Stimulated activated naive CD4-positive, alpha-beta T cell treated with Interleukin-2 at 50 U/mL for 16 hours (primary cell): ENCODE measurements around the gene MED13L.

Source experiments
- DNase-seq: peaks from one replicate; lab custom pipeline; 2025; lab: John Stamatoyannopoulos, UW

MED13L gene

DNA sequence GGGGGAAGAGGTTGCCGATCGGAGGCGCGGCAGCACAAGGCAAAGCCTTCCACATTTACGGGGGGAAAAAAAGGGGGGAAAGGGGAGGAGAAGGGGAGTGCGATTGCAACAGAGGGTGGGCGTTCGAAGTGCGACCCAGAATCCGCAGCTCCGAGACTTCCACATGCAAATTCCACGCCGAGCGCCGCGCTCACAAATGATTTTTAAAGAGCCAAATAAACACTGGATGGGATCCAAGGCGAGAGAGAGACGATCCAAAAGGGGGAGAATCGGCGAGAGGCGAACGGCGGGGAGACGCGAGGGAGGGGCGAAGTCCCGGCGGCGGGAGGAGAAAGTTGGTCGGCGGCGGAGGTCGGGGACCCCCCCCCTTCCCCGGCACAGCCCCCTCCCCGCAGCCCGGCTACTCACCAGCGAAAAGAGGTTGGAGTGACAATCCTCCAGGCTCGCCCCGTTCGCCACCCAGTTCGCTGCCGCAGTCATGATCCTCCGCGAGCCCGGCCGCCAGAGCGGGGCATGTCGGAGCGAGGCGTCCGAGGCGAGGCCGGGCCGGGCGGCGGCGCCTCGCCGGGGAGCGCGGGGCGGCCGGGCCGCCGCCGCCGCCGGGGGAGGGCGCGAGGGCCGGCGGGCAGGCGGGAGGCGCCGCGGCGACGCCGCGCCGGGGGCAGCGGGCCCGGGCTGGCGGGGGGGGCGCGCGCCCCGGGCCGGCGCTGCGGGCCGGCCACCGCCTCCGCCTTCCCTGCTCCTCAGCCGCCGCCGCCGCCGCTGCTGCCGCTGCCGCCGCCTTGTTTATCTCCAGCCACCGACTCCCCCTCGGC is 634 bp downstream of the MED13L start:
- peak; percentile 57 for DNase-seq

DNA sequence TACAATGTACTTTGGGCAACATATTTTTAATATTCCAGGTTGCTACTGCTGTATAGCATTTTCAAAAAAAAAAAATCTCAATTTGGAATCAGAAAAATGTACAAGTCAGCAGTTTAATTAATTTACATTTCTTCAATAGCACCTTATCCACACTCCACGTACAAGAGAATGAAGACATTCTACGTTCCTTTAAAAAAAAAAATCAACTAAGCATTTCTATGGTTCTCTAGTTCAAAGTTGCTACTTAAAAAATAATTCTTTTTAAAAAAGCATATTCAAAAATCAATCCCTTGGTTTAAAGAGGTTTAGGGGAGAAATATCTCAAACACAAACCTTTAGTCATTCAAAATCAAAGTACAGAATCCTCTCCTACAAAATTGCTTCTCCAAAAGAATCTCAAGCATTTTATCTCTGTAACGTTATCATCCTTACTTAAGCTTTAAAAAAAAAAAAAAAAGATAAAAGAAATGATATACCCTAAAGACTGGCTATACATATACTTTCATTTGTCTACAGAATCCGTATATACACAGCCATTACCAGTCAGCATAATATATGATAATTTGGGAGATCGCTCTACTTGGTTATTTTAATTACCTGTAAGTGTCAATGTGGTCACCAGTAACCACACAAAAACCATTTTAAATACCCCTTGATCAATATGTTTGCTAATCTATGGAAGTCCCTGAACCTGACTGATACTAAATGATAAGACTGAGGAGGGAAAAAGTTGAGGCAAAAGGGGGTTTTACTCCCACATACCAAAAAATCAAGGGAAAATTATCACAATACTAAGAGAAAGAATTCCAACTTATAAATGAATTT is 2.7 kb downstream of the MED13L start:
- no peak for DNase-seq

DNA sequence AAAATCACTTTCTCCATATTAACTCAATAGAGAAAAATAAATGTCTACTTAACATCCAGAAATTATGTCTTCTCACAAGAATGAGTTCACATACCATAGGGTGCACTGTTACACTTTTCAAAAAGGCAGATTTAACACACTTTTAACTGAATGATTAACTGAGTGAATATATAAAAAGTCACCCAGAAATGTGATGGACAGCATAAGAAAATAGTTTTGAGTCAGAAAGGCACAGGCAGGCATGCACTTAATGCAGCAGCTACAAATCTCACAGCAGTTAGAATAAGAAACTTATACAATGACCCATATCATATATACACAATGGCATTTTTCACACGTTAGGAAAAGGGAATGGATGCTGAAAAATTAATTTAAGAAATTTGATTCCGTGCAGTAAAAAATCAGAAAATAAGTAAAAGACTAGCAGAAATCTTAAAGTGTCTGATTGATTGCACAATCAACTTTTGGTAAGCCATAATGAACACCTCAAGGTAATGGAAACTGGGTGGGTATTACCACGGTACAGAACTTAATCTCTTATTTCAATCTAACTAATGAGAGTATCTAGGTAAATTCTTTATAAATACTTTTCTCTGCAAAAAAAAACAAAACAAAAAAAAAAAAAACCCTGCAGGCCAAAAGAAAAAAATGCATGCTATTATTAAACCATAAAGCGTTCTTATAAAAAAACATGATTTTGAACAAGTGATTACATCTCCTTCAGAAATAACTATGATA is 3.5 kb downstream of the MED13L start:
- no peak for DNase-seq

DNA sequence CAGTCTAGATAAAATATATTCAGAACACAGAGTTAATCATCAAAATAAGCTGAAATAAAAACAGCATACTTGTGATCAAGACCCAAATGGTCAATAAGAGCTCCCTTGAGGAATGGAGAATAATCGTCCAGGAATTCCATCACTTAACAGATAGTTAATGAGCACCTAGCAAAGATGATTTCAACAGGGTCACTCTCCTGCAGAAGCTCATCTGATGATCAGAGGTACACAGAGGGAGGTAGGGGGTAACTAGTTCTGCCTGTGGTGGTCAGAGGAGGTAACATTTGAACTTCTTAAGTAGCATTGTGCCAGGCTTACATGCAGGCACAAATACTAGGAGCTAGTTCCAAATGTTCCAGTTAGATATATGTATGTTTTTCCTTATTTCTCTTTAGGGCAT is 9.5 kb downstream of the MED13L start:
- DNase-seq: no peak

DNA sequence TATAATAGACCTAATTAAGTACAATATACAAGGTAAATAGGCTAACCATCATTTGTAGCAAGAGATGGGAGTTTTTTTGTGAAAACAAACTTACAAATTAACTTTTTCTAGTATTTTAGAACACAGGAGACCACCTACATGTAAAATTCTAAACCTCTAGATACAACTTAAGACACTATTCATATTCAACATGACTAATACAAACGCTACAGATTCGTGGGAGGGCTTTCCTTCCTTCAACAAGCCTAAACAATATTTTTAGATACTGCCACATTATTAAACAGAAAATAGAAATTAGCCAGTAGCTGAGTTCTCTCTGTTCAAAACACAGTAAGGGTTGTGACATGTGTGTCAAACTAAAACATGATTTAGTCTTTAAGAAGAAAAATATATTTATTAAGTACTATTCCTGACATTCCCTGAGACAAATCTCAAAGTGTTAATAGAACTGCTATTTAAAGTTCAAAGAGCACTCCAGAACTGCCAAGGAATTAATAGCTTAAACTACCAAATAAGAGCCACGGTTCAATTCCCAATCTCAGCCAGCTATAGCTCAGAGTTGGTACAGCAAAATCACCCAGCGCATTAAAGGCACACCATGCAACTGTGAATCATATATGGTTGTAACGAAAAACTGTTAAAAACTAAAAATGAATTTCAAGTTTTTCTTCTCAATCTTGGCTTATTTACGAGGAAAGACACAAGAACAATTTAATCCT is 10.7 kb downstream of the MED13L start:
- DNase-seq: no peak

DNA sequence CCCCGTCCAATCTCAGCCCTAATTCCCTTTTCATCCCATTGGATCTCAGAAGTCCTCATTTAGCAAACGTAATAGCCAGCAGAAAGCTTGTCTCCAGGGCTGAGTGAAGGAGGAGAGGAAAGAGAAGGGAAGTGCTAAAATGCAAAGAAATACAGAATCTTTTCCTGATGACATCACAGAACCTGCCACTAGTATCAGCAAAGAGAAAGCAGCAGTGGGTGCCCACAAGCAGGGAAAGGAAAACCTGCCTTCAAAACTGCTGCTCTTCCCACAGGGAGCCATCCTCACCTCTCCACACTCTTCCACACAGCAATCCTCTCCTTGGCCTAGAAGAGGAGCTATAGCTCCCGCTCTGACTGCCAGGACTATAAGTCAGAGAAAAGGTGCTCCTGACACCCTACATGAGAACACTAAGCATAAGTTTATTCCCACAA is 11.3 kb downstream of the MED13L start:
- DNase-seq: no peak

DNA sequence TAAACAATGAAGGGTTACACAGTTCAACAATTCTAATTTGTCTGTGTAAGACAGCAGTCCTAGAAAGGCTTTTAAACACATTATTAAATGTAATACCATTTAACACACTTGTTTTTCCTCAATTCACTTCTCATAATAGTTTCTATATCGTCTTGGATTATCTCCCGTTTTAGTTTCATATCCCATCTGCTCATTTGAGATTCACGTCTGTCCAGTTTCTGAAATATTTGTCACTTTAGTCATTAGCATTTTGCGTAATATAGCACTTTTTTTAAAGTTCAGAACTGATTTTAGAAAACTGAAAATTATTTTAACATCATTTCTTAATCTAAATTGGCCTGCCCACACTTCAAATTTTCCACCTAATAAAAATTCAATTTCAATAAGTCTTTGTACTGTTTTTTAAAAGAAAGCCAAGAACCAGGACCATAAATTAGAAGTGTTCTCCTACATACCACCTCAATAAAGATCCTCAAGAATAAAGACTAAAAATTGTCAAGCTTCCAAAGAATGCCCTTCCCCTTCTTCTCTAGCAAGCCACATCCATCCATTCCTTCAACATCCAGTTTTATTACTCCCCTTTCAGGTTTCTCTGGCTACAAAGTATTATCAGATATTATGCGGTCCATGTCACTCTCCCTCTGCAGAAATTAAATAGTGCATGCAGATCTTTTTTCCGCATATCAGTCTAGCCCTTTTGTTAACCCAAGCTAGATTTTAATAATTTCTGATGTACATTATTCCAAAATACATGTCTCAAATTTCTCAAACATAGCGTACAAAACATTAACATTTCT is 11.9 kb downstream of the MED13L start:
- no peak for DNase-seq

DNA sequence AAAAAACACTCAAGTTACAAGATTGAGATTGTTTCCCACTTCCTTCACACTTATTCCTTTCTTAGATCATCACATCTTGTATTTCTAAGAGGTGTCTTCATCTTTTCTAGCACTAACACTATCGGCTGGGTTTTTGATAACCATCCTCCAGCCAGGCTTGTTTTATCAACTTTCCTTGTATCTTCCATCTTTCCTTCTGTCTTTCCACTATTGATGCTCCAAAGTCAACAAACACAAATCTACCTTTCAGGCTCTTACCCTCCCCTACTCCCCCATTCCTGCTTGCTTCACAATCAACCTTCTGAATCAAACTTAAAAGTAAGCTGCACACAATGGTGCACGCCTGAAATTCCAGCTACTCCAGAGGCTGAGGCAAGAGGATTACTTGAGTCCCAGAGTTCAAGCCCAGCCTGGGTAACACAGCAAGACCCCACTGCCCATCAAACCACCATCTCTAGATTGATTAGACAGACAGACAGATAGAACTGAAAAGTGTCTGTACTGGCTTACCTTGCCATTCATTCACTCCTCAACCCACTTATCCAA is 12.9 kb downstream of the MED13L start:
- DNase-seq: no peak

DNA sequence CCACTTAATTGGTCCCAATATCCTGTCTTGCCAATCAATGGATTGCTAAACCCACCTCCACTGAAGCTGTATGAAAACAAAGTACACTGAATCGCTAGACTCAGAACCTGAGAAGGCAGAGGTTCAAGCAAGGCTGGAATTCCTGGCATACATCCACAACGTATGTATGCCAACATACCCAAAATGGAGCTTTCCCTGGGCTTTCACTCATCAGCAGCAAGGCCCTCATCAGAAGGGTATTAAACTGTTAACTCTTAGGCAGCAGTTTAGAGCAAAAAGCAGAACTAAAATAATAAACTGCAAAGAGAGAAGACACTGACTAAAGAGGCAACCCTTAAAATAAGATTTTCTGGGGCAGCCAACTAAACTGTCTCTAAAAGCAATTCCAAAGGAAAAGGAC is 13.6 kb downstream of the MED13L start:
- DNase-seq: no peak

DNA sequence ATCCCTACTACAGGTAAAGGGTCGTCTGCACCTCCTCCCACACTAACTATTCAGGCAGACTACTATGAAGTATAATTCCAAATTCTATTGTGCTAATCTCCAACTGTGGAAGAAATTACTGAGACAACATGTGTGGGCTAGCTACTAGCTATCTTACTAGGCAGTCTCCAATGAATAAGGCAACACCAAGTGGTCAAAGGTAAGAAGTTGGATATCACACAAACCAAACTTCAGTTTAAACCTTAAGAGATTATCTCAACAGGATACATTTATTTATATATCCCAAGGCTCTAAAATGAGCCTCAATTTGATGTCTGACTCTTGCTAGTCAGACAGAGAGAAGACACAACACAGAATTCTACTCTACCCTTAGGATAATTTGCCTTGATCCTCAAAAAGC is 14.1 kb downstream of the MED13L start:
- DNase-seq: no peak

DNA sequence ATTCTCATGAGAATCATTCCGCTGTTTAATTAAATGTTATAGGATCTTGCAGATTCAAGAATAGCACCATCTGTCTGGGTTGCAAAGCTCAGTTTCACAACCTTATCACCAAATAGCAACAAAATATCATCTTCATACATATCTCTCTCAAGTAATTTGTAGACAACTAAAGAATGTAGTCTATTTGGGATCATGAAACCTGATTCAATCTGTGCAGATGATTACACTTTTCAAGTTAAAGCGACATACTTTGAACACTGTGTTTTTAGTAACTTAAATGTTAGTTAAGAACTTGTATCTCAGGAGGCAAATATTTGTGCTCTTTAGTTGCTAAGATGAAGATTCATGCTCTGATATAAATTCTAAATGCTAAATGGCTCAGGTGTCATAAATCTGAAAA is 14.8 kb downstream of the MED13L start:
- DNase-seq: no peak

DNA sequence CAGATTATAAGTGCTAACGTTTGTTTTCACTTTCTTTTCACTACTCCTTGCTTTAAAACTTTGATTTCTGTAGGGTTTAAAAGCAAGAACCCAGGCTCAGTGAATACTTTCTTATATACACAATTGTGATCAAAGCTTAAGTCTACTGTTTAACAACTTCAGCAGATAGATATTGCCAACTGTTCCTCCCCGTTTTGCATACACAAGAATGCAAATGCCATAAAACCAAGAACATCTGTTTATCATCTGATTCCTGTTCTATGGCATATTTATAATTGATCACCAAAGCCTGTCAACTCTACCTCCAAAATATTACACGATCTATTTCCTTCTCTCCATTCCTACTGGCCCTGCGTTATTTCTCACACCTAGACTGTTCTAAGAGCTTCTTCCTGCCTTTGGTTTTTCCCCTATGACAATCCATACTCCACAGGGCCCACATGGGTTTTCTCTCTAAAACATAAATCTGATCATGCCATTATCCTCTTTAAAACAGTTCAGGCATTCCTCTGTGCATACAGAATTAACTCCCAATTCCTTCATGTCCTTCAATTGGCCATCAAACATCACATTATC is 15.9 kb downstream of the MED13L start:
- no peak for DNase-seq

DNA sequence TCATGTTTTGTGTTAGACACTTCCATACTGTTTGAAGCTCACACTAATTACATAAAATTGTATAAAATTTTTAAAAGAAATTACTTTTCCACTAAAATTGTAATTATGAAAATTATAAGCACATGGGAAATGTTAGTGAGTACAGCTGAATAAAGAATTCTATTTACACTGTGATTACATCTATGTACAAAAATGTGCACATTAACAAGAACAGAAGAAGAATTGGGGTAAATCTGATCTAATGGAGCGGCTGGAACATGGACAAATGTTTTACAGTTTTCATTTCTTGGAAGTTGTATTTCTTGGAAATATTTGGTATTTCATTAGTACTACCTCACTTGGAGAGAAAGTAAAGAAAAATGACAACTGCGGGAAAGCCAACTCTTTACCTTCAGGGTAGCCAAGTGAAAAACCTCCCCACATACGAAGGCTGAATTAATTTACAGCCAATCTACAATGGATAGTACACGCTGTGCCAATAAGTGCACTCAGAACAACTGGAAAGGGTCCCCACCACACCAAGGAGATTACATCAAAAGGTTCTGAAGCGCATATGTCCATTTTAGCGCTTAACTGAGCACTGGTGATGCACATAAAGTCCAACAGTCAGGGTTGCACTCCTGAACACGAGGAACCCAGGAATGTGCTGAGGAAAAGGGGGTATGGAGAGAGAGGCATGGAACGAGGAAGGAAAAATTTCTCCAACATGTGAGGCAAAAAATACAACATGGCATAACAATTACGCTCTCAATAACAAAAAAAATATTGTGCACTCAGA is 17.5 kb downstream of the MED13L start:
- no peak for DNase-seq

DNA sequence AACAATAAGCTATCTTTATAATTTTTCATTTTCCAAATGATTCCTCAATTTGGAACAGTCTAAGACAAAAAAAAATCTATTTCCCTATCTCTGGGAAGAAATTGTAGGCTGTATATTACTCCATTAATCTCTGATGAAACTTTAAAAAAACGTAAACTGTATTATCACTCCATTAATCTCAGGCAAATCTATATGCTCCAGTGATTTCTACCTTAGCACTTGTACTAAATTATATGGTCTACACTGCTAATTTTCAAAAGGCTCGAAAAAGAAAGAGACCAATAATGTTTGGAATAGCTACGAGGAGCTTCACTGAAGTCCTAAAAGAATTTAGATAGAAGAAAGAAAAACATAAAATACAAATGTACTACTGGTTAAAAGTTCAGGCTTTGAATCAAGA is 19.7 kb downstream of the MED13L start:
- no peak for DNase-seq

DNA sequence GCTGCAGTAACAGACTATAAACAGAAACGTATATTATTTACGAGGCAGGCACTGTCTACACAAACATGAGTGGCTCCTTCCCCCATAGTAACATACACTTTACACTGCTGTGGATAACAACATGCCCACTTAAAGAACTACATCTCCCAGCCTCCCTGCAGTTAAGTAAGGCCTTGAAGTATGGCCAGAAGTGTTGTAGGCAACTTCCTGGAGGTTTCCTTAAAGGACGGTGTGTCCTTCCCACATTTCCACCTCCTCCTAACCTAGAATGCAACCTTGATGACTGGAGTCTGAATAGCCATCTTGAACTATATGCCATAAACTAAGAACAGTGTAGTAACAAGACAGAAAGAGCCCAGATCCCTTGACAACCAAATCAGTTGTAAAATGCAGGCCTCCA is 20.3 kb downstream of the MED13L start:
- DNase-seq: no peak

DNA sequence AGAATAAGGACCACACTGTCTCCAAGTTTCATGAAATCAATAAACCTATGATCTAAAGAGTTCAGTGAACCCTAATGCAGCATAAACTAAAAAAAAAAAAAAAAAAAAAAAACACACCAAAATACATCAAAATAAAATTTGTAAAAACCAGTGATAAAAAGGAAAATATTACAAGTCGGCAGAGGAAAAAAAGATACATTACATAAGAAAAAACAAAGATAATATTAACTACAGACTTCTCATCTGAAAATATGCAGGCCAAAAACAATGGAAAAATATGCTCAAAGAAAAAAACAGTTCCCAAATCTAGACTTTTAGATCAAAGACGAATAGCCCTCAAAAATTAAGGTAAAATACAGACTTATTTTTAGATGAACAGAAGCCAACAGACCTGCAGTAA is 27.6 kb downstream of the MED13L start:
- no peak for DNase-seq

DNA sequence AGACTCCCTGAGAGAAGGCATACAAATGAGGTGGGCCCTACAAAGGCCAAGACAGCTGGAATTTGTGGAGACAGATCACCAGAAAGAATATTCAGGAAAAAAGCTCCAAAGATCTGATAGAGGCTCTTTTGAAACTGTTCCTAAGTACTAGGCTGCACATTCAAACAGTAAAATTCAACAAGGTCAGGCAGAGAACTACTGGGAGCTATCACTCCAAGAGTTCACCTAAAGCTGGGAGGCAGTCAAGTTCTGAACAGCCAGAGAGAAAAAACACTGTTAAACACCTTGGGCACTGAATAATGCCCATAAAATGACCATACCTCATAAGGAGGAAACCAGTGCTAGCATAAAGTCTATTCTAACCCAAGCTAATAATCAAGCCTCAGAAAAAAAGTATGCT is 28.6 kb downstream of the MED13L start:
- DNase-seq: no peak

DNA sequence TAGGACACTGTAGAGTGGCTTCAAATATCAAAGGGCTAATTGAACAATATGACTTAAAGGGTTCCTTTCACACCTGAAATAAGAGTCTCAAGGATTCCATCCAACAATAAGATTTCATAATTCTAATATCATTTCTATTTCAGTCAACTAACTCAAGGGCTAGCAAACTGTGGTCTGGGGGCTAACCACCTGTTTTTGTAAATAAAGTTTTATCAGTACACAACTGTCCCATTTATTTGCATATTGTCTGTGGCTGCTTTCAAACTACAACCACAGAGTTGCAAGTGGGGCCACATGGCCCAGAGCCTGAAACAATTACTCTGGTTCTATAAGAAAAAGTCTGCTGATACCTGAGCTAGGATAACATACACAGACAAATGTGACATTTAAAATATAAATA is 29.1 kb downstream of the MED13L start:
- DNase-seq: no peak

DNA sequence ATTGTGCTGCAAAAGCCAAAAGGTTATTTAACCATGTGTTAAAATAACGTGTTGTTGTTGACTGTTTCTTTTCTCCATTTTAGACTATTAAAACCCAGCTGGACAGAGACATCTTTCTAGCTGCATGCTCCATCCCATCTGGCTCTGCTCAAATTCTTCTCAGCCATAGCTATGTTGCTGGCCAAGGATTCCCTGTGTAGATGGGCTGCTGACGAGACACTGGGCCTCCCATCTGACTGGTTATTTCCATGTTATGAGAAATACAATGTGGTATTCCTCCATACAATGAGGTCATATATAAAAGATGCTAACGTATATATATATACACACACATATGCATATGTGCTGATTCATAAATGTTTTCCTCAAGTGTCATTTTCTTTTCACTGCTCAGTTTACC is 30.1 kb downstream of the MED13L start:
- DNase-seq: no peak
